SK-N-SH treated with all-trans-retinoic acid at 6 μM for 48 hours (cell line): ENCODE measurements around the gene PDE8A.
A peak's percentile ranks its signal among the peaks of the same experiment; 100 is the strongest.
"Not testable (repeated sequence)": the region's sequence is repeated elsewhere in the genome, so short reads cannot be mapped to it uniquely, and the experiment has no call there.

ENCODE experiments used
- ATAC-seq: fragments of 200-7000 bp; cut with Tn5 transposase; 3 replicates; pipeline ENCODE4 v1.9.1; 2020; ENCODE audit warnings: mild to moderate bottlenecking, moderate library complexity
- ARNTL ChIP-seq: fragments of 450-650 bp; formaldehyde crosslinking; IDR thresholded peaks from 2 replicates; pipeline ENCODE4 v1.5.0; 2020; ENCODE audit warnings: low read depth, mild to moderate bottlenecking, moderate library complexity, borderline replicate concordance
- BACH2 ChIP-seq: fragments of 250-450 bp; sonication (Bioruptor Pico); IDR thresholded peaks from 2 replicates; pipeline ENCODE4 v1.9.0; 2021; ENCODE audit warnings: mild to moderate bottlenecking, borderline replicate concordance
- CREB5 ChIP-seq: fragments of 250-450 bp; sonication (Bioruptor Pico); IDR thresholded peaks from 2 replicates; pipeline ENCODE4 v1.5.1; 2020; ENCODE audit warnings: low read depth, mild to moderate bottlenecking, moderate library complexity
- CSRNP3 ChIP-seq: fragments of 250-450 bp; sonication (Bioruptor Pico); IDR thresholded peaks from 2 replicates; pipeline ENCODE4 v1.5.1; 2021; ENCODE audit warnings: mild to moderate bottlenecking, moderate library complexity
- ESRRG ChIP-seq: fragments of 250-450 bp; sonication (Bioruptor Pico); IDR thresholded peaks from 2 replicates; pipeline ENCODE4 v1.6.1; 2021; ENCODE audit warnings: mild to moderate bottlenecking
- GLIS3 ChIP-seq: fragments of 250-450 bp; sonication (Bioruptor Pico); IDR thresholded peaks from 2 replicates; pipeline ENCODE4 v1.5.0; 2020; ENCODE audit warnings: mild to moderate bottlenecking, moderate library complexity
- OSR1 ChIP-seq: fragments of 250-450 bp; sonication (Bioruptor Pico); IDR thresholded peaks from 2 replicates; pipeline ENCODE4 v1.8.0; 2022; ENCODE audit warnings: moderate library complexity, mild to moderate bottlenecking, inconsistent platforms
- PATZ1 ChIP-seq: fragments of 250-450 bp; sonication (Bioruptor Pico); IDR thresholded peaks from 2 replicates; pipeline ENCODE4 v1.8.0; 2020; ENCODE audit warnings: mild to moderate bottlenecking, moderate library complexity, borderline replicate concordance
- POU6F1 ChIP-seq: fragments of 250-450 bp; sonication (Bioruptor Pico); IDR thresholded peaks from 2 replicates; pipeline ENCODE4 v1.8.0; 2021; ENCODE audit warnings: low read depth, mild to moderate bottlenecking, moderate library complexity, borderline replicate concordance
- PPARA ChIP-seq: fragments of 250-450 bp; sonication (Bioruptor Pico); IDR thresholded peaks from 2 replicates; pipeline ENCODE4 v1.5.0; 2020; ENCODE audit warnings: mild to moderate bottlenecking, borderline replicate concordance
- RARB ChIP-seq: fragments of 250-450 bp; sonication (Bioruptor Pico); IDR thresholded peaks from 2 replicates; pipeline ENCODE4 v1.8.0; 2021; ENCODE audit warnings: mild to moderate bottlenecking, moderate library complexity
- SNAI2 ChIP-seq: fragments of 250-450 bp; sonication (Bioruptor Pico); IDR thresholded peaks from 2 replicates; pipeline ENCODE4 v1.5.0; 2020; ENCODE audit warnings: mild to moderate bottlenecking, moderate library complexity
- TCF4 ChIP-seq: fragments of 250-450 bp; sonication (Bioruptor Pico); IDR thresholded peaks from 2 replicates; pipeline ENCODE4 v1.8.0; 2021; ENCODE audit warnings: mild to moderate bottlenecking, moderate library complexity, borderline replicate concordance
- TOX ChIP-seq: fragments of 250-450 bp; sonication (Bioruptor Pico); IDR thresholded peaks from 2 replicates; pipeline ENCODE4 v1.8.0; 2021; ENCODE audit warnings: mild to moderate bottlenecking, moderate library complexity, borderline replicate concordance
- TSHZ2 ChIP-seq: fragments of 250-450 bp; sonication (Bioruptor Pico); IDR thresholded peaks from 2 replicates; pipeline ENCODE4 v1.5.0; 2020; ENCODE audit warnings: mild to moderate bottlenecking, moderate library complexity
- ZC3H10 ChIP-seq: fragments of 250-450 bp; sonication (Bioruptor Pico); IDR thresholded peaks from 2 replicates; pipeline ENCODE4 v1.5.1; 2021; ENCODE audit warnings: mild to moderate bottlenecking, moderate library complexity
- ZFP3 ChIP-seq: fragments of 250-450 bp; sonication (Bioruptor Pico); IDR thresholded peaks from 2 replicates; pipeline ENCODE4 v1.5.0; 2020; ENCODE audit warnings: mild to moderate bottlenecking, moderate library complexity
- ZFP30 ChIP-seq: fragments of 450-650 bp; formaldehyde crosslinking; IDR thresholded peaks from 2 replicates; pipeline ENCODE4 v1.5.0; 2022; ENCODE audit warnings: mild to moderate bottlenecking, moderate library complexity
- ZNF565 ChIP-seq: fragments of 450-650 bp; formaldehyde crosslinking; conservative IDR thresholded peaks from 2 replicates; pipeline ENCODE4 v1.5.0; 2020; ENCODE audit warnings: low read depth, mild to moderate bottlenecking, moderate library complexity

PDE8A gene

GRCh38 chr15:84992157-84992944 is 10.7 kb downstream of the PDE8A start:
- ATAC-seq = peak; percentile 95
- TF ChIP-seq ZFP30 (CRISPR knock-in tag) (no peak), BACH2 (CRISPR knock-in tag) (no peak), ZC3H10 (CRISPR knock-in tag) (no peak), ZFP3 (CRISPR knock-in tag) (no peak), CREB5 (CRISPR knock-in tag) (no peak), RARB (CRISPR knock-in tag) (no peak), PPARA (no peak), ZNF565 (CRISPR knock-in tag) (no peak), ARNTL (CRISPR knock-in tag) (no peak), SNAI2 (CRISPR knock-in tag) (no peak), TCF4 (CRISPR knock-in tag) (no peak), ESRRG (CRISPR knock-in tag) (no peak), POU6F1 (CRISPR knock-in tag) (no peak), OSR1 (CRISPR knock-in tag) (no peak), CSRNP3 (CRISPR knock-in tag) (no peak)

GRCh38 chr15:84996055-84996454 is 14.4 kb downstream of the PDE8A start:
- no peak for ATAC-seq
- TF ChIP-seq RARB (CRISPR knock-in tag) = no peak
- no peak for TF ChIP-seq PPARA
- no peak for TF ChIP-seq TOX (CRISPR knock-in tag)

GRCh38 chr15:84996714-84997113 is 15.1 kb downstream of the PDE8A start:
- ATAC-seq = not testable (repeated sequence)

- ATAC-seq = not testable (repeated sequence)
These were observed 15.6 kb downstream of the PDE8A start for GRCh38 chr15:84997214-84997613.

GRCh38 chr15:85000189-85000864 is 18.7 kb downstream of the PDE8A start:
- TF ChIP-seq GLIS3 (CRISPR knock-in tag) (no peak), ZC3H10 (CRISPR knock-in tag) (no peak), PATZ1 (CRISPR knock-in tag) (no peak), TSHZ2 (CRISPR knock-in tag) (no peak), CSRNP3 (CRISPR knock-in tag) (no peak), ESRRG (CRISPR knock-in tag) (no peak), TCF4 (CRISPR knock-in tag) (no peak)
- no peak for ATAC-seq
